MM.1S (cell line): ENCODE results near the gene NRAP.

Source experiments
- CTCF ChIP-seq: fragments of 300-600 bp; sonication (generic); IDR thresholded peaks from 2 replicates; pipeline ENCODE4 v1.5.1; 2016; ENCODE audit warnings: antibody characterized with exemption, low read length, mixed read lengths
- EZH2 ChIP-seq: fragments of 300-600 bp; sonication (generic); optimal IDR thresholded peaks from 2 replicates; pipeline ENCODE3; 2017; ENCODE audit warnings: low read depth, mild to moderate bottlenecking, antibody characterized with exemption, low read length, mixed read lengths

- TF ChIP-seq CTCF (no peak), EZH2 (no peak)
These were observed 59.3 kb downstream of the NRAP start for GRCh38 chr10:113604572-113604971.
